T-helper 2 cell treated with Interferon-gamma antibody and Interleukin-4, amounts not matched to agents 5 μg/mL and 100 μg/mL, for 36 hours (primary cell): ENCODE data around the gene QPCT.

Experiments
- DNase-seq: peaks from one replicate; pipeline ENCODE4 v3.0.0; 2021; ENCODE audit warnings: low spot score
- H3K27ac Mint-ChIP-seq: one replicate; pipeline ENCODE4 v1.8.0; 2021; ENCODE audit warnings: mild to moderate bottlenecking, mixed read lengths
- H3K27me3 Mint-ChIP-seq: one replicate; pipeline ENCODE4 v1.8.0; 2021; ENCODE audit warnings: low read depth, mixed read lengths
- H3K36me3 Mint-ChIP-seq: one replicate; pipeline ENCODE4 v1.8.0; 2021; ENCODE audit warnings: low read depth, mixed read lengths
- H3K4me1 Mint-ChIP-seq: one replicate; pipeline ENCODE4 v1.8.0; 2021; ENCODE audit warnings: low read depth, mixed read lengths
- H3K4me3 Mint-ChIP-seq: one replicate; pipeline ENCODE4 v1.8.0; 2022; ENCODE audit warnings: mild to moderate bottlenecking, moderate library complexity, mixed read lengths
- H3K9me3 Mint-ChIP-seq: one replicate; pipeline ENCODE4 v1.8.0; 2021; ENCODE audit warnings: mixed read lengths

Gene QPCT

GRCh38 chr2:37357530-37357929, 13.1 kb downstream of the QPCT start:
- no peak overlapping the region for H3K27ac Mint-ChIP-seq
- H3K27me3 Mint-ChIP-seq, result peaks cover 75% of the 10 kb centered on the region
- H3K4me1 Mint-ChIP-seq, result no peaks in the 10 kb centered on the region
- no peak for DNase-seq
- H3K36me3 Mint-ChIP-seq, result no peaks in the 10 kb centered on the region
- no peak overlapping the region for H3K4me3 Mint-ChIP-seq
- no peaks in the 10 kb centered on the region for H3K9me3 Mint-ChIP-seq

DNA sequence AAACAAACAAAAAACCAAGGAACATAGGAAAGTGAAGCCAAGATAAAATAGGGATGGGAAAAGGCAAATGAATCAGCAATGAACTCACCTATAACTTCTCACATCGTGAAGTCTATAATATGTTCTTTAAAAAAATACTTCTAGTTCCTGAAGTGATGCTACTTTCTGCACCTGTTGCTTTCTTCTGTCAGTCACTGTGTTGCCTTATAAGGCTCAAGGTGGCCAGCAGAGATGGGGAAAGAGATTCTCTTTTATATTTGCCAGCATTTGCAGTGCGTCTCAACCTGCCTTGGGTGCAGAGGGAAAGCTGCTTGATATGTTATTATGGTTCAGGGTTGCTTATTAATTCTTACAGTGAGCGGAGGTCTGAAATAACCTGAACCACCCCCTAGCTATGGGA, 14.0 kb downstream of the QPCT start:
- no peaks in the 10 kb centered on the region for H3K36me3 Mint-ChIP-seq

GRCh38 chr2:37361216-37361815, 16.9 kb downstream of the QPCT start:
- Mint-ChIP-seq H3K27ac (no peak overlapping the region), H3K4me1 (peaks cover 2% of the 10 kb centered on the region), H3K27me3 (peaks cover 50% of the 10 kb centered on the region), H3K36me3 (no peaks in the 10 kb centered on the region), H3K9me3 (no peaks in the 10 kb centered on the region), H3K4me3 (no peak overlapping the region)
- no peak for DNase-seq

More for the DNA sequence above, 14.0 kb downstream of the QPCT start:
- DNase-seq, result no peak
- peaks cover 73% of the 10 kb centered on the region for H3K27me3 Mint-ChIP-seq
- no peaks in the 10 kb centered on the region for H3K4me1 Mint-ChIP-seq
- H3K27ac Mint-ChIP-seq, result no peak overlapping the region
- no peaks in the 10 kb centered on the region for H3K9me3 Mint-ChIP-seq
- no peak overlapping the region for H3K4me3 Mint-ChIP-seq

- DNase-seq, result no peak
- Mint-ChIP-seq H3K27ac (no peak overlapping the region), H3K4me3 (no peak overlapping the region), H3K4me1 (peaks cover 9% of the 10 kb centered on the region), H3K27me3 (peaks cover 48% of the 10 kb centered on the region), H3K36me3 (no peaks in the 10 kb centered on the region), H3K9me3 (no peaks in the 10 kb centered on the region)
Observed at GRCh38 chr2:37361994-37362698, 17.7 kb downstream of the QPCT start.

DNA sequence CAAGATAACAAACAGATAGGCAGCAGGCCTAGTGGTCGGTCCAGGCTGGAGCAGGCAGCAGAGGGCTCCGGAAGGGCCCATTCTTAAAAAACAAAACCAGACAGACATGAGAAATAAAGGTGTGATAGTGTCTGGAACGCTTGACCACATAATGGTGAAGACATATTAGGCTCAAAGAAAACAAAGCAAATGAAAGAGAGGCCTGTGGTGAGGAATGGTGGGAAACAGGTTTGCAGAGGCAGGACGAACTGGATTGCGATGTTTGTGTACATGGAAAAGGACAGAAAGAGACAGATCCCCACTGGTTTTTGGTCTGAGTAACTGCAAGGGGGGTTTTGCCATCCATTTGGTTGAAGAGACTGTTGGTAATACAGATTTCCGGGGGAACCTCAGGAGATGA, 19.9 kb downstream of the QPCT start:
- H3K27me3 Mint-ChIP-seq, result peaks cover 51% of the 10 kb centered on the region
- no peak overlapping the region for H3K4me3 Mint-ChIP-seq
- H3K9me3 Mint-ChIP-seq, result no peaks in the 10 kb centered on the region
- no peaks in the 10 kb centered on the region for H3K36me3 Mint-ChIP-seq
- H3K27ac Mint-ChIP-seq, result no peak overlapping the region
- no peak for DNase-seq
- H3K4me1 Mint-ChIP-seq, result peaks cover 19% of the 10 kb centered on the region

- no peaks in the 10 kb centered on the region for H3K9me3 Mint-ChIP-seq
- peaks cover 19% of the 10 kb centered on the region for H3K4me1 Mint-ChIP-seq
- H3K36me3 Mint-ChIP-seq, result no peaks in the 10 kb centered on the region
- peaks cover 46% of the 10 kb centered on the region for H3K27me3 Mint-ChIP-seq
- H3K27ac Mint-ChIP-seq, result no peak overlapping the region
- no peak overlapping the region for H3K4me3 Mint-ChIP-seq
- DNase-seq, result peak; percentile 41
Observed at GRCh38 chr2:37365669-37366068, 21.2 kb downstream of the QPCT start.

DNA sequence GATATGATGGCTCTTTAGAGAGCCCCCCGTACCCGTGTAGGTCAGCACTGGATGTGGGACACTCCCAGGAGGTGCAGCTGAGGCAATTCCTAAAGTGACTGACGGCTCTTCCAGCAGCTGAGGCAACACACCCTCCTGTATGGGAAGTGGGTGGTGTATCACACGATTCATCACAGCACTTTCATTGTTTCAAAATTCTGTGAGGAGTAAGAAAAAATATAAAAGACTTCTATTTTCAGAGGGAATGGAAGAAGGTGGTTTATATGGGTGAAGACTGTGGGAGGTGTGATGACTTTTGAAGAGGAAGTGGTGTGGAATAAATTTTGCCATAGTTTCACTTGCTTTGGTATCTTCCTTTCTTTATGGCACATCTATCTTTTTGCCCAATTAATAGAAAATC, 22.3 kb downstream of the QPCT start:
- Mint-ChIP-seq H3K4me3 (no peak overlapping the region), H3K27ac (no peak overlapping the region), H3K27me3 (peaks cover 44% of the 10 kb centered on the region), H3K4me1 (peaks cover 19% of the 10 kb centered on the region), H3K36me3 (no peaks in the 10 kb centered on the region), H3K9me3 (no peaks in the 10 kb centered on the region)
- peak; percentile 45 for DNase-seq

- Mint-ChIP-seq H3K4me1 (peaks cover 19% of the 10 kb centered on the region), H3K27ac (no peak overlapping the region), H3K36me3 (no peaks in the 10 kb centered on the region), H3K4me3 (no peak overlapping the region), H3K9me3 (no peaks in the 10 kb centered on the region), H3K27me3 (peaks cover 47% of the 10 kb centered on the region)
- DNase-seq, result no peak
Observed at GRCh38 chr2:37367310-37367709, 22.9 kb downstream of the QPCT start.

- Mint-ChIP-seq H3K27me3 (peaks cover 47% of the 10 kb centered on the region), H3K4me3 (no peak overlapping the region), H3K27ac (peak overlapping the region; percentile 13), H3K36me3 (no peaks in the 10 kb centered on the region), H3K4me1 (peaks cover 19% of the 10 kb centered on the region), H3K9me3 (no peaks in the 10 kb centered on the region)
- DNase-seq, result no peak
Observed at GRCh38 chr2:37367984-37368383, 23.6 kb downstream of the QPCT start.

DNA sequence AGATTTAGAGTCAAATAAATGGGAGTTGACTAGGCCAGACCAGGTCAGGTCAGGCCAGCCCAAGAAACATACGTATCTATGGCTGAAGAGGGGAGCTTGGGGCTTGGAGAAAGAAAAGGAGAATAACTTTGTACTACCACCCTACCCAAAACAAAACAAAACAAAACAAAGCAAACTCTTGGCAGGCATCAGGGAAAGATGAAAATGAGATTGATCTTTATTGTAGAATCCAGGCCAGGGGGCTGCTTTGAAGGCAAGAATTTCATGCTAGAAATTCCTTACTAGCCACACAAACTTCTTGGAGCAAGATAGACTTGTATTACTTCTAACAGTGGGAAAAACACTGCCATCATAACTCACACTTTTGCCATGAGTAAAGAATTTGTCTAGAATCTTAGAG, 26.2 kb downstream of the QPCT start:
- H3K27ac Mint-ChIP-seq, result no peak overlapping the region
- DNase-seq, result no peak
- H3K9me3 Mint-ChIP-seq, result no peaks in the 10 kb centered on the region
- H3K4me3 Mint-ChIP-seq, result no peak overlapping the region
- H3K36me3 Mint-ChIP-seq, result no peaks in the 10 kb centered on the region
- peaks cover 65% of the 10 kb centered on the region for H3K27me3 Mint-ChIP-seq
- H3K4me1 Mint-ChIP-seq, result peaks cover 21% of the 10 kb centered on the region

DNA sequence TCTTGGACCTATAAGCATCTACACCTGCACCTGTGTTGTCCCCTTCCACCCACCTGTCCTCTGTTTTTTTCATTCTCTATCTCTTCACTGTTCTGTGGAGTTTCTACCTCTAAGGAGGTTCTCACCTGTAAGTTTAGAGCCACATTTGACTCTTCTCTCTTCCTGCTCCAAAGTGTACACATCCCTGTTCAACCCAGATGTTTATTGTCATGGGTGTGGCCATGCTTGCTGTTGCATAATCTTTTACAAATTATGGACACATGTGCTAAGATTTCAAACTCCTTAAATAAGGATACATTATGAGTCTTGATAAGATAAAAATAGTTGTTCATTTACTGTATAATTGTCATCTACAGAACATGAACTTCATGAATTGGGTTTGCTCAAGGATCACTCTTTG, 27.6 kb downstream of the QPCT start:
- no peak overlapping the region for H3K4me3 Mint-ChIP-seq
- H3K27ac Mint-ChIP-seq, result no peak overlapping the region
- no peak for DNase-seq
- H3K9me3 Mint-ChIP-seq, result no peaks in the 10 kb centered on the region
- peaks cover 25% of the 10 kb centered on the region for H3K4me1 Mint-ChIP-seq
- peaks cover 72% of the 10 kb centered on the region for H3K27me3 Mint-ChIP-seq
- no peaks in the 10 kb centered on the region for H3K36me3 Mint-ChIP-seq

DNA sequence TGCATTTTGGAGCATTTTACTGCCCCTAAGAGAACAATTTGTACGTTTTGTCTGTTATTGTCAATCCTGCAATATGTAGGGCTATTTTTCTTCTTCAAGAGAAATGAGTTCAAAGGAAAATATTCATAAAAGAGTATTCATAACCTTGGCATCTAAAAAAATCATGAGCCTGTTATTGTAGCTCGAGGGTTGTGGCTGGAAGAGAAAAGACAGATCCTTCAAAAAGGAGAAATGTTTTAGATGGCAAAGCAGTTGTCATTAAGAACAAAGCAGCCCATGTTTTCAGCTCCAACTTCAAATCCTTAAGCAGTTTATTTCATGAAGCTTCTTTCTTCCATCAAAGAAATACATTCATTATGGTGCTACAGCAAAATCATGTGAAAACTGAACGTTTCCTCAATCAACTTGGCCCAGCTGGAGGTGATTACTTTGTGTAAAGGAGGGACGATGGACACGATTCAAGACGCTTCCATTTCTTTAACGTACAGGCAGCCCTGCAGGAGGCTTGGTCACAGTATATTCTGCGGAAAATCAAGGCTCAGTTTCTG, 31.4 kb downstream of the QPCT start:
- Mint-ChIP-seq H3K9me3 (no peaks in the 10 kb centered on the region), H3K4me3 (peak overlapping the region; percentile 67), H3K27ac (peak overlapping the region; percentile 49), H3K36me3 (no peaks in the 10 kb centered on the region), H3K27me3 (peaks cover 64% of the 10 kb centered on the region), H3K4me1 (peaks cover 18% of the 10 kb centered on the region)
- DNase-seq, result no peak

GRCh38 chr2:37376421-37377186, 32.2 kb downstream of the QPCT start:
- peak; percentile 55 for DNase-seq
- Mint-ChIP-seq H3K27ac (peak overlapping the region; percentile 49), H3K36me3 (no peaks in the 10 kb centered on the region), H3K4me1 (peaks cover 18% of the 10 kb centered on the region), H3K4me3 (peak overlapping the region; percentile 67), H3K27me3 (peaks cover 58% of the 10 kb centered on the region), H3K9me3 (no peaks in the 10 kb centered on the region)

GRCh38 chr2:37377187-37377532, 32.7 kb downstream of the QPCT start:
- Mint-ChIP-seq H3K9me3 (no peaks in the 10 kb centered on the region), H3K36me3 (no peaks in the 10 kb centered on the region), H3K27ac (no peak overlapping the region), H3K4me1 (peaks cover 18% of the 10 kb centered on the region), H3K4me3 (peak overlapping the region; percentile 67), H3K27me3 (peaks cover 53% of the 10 kb centered on the region)
- peak; percentile 60 for DNase-seq
